Measurements from ENCODE around the gene CNIH1.
"Not testable (repeated sequence)": the region's sequence is repeated elsewhere in the genome, so short reads cannot be mapped to it uniquely, and the experiment has no call there.

The CNIH1 gene

DNA sequence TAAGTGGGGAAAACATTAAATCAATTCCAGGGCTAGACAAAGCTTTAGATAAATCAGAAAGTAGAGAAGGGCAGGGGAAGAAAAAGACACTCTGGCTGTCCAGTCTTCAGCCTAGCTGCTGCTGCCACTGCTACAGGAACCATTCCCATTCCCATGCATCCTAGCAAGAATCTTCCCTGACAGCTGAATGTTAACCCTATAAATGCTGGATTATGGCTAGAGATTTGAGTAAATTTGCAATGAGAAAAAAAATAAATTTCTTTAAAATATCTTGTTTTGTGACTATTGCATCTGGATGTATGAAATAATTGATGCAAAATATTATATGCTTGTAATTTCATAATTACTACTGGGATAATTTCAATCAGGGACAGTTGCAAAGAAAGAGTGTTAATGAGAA, 59.4 kb downstream of the CNIH1 start:
- no peak for DNase-seq (ENCODE audit: low read depth)

DNA sequence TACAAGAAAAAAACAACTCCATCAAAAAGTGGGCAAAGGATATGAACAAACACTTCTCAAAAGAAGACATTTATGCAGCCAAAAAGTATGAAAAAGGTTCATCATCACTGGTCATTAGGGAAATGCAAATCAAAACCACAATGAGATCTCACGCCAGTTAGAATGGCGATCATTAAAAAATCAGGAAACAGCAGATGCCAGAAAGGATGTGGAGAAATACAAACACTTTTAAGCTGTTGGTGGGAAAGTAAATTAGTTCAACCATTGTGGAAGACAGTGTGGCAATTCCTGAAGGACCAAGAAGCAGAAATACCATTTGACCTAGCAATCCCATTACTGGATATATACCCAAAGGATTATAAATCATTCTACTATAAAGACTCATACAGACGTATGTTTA, 60.6 kb downstream of the CNIH1 start:
- DNase-seq (ENCODE audit: low read depth) = not testable (repeated sequence)

DNA sequence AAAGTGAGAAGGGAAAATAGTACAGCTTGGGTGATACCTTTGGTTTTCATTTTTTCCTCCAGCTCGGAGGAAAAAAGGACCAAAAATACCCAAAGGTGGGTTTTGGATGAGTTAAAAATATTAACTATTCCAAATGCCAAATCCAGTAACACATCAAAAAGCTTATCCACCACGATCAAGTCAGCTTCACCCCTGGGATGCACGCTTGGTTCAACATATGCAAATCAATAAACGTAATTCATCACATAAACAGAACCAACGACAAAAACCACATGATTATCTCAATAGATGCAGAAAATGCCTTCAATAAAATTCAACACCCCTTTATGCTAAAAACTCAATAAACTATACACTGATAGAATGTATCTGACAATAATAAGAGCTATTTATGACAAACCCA, 62.3 kb downstream of the CNIH1 start:
- not testable (repeated sequence) for DNase-seq (ENCODE audit: low read depth)

DNA sequence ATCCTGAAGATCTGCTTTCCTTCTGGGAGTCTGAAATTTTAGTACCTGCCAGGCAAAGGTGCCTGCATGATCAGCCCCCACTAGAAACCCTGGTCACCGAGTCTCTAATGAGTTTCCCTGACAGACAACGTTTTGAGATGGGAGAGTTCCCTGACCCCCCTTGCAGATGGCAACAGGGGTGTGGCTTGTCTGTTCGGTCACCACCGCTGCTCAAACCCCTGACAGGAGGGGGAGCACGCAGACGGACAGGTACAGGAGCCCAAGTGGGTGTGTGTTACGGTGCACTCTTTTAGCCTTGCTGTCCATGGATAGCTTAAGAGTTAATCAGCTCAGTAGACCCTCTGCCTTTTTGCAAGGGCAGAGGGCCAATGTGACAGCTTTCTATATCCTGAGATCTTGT, 63.7 kb downstream of the CNIH1 start:
- DNase-seq (ENCODE audit: low read depth) = no peak

DNA sequence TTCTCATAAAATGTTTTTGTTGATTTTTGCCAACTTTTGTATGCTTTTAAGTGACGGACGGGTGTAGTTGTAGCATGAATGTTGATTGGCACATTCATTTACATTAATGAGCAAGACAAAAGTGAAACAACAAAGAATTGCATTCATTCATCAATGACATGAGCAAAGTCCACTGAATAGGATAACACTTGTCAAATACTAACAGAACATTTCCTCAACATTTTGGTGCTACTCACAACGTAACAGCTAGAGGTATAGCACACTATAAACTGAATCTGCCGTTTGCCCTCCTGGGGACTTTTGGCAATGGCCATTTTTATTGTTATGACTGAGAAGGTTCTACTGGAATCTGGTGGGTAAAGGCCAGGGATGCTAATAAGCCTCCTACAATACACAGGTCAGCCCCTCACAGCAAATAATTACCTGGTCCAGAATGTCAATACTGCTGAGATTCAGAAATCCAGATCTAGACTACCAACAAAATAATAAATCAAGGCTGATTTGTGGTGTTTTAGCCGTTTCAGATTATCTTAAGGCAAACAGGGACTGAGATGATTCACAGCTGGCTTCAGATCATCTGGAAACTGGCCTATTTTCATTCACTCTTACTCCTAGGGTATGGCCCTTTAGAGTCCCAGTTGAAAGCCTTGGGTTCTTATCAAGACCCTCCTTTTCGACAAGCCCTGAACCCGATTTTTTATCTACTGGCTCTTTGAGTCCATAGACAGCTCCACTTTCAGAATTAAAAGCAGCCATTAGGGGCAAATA, 66.9 kb downstream of the CNIH1 start:
- DNase-seq (ENCODE audit: low read depth) = no peak
